H1 (cell line): Measurements from ENCODE around the gene ADARB2. TPM values are rescaled to one million over a fixed set of nuclear protein-coding genes. Genes with fewer than 3 reads are reported as not detected.

Experiments used
- CTCF ChIA-PET: fragments of 300-600 bp; sonication (Branson Sonifier 250); formaldehyde crosslinking; loops from one replicate; lab custom pipeline; 2021; ENCODE audit not compliant: partially characterized antibody; lab: Charles Lee
- POLR2A ChIA-PET: fragments of 300-600 bp; sonication (Branson Sonifier 250); formaldehyde crosslinking; loops from one replicate; lab custom pipeline; 2021; ENCODE audit warnings: inconsistent platforms; ENCODE audit not compliant: partially characterized antibody; lab: Charles Lee
- DNase-seq, 2 experiments: peaks; one replicate each; pipeline versions ENCODE4 v3.0.0 to v3.0.0-alpha.2; 2010 to 2022; ENCODE audit warnings: low spot score in 2 of 2, low read depth in 1 of 2, mixed read lengths in 1 of 2
- FAIRE-seq: peaks from 2 replicates; lab custom pipeline; 2011; peaks lifted over from hg19 to GRCh38; lab: Jason Lieb, UNC
- H2AFZ ChIP-seq: 2 replicates; pipeline ENCODE4 v1.8.1; 2012; ENCODE audit warnings: low read length, inconsistent platforms
- H2AK5ac ChIP-seq: 2 replicates; pipeline ENCODE4 v1.6.1; 2013; ENCODE audit warnings: low read depth, low read length
- H2BK120ac ChIP-seq: replicated peaks from 2 replicates; pipeline ENCODE3; 2013; ENCODE audit warnings: low read depth, low read length, inconsistent platforms
- H2BK12ac ChIP-seq: 2 replicates; pipeline ENCODE4 v1.6.1; 2013; ENCODE audit warnings: low read depth, low read length
- H2BK15ac ChIP-seq: 2 replicates; pipeline ENCODE4 v1.6.1; 2013; ENCODE audit warnings: low read length
- H2BK20ac ChIP-seq: 2 replicates; pipeline ENCODE4 v1.6.1; 2013; ENCODE audit warnings: low read length
- H2BK5ac ChIP-seq: 2 replicates; pipeline ENCODE4 v1.6.1; 2013; ENCODE audit warnings: low read depth, low read length
- H3K14ac ChIP-seq: 2 replicates; pipeline ENCODE4 v1.6.1; 2013; ENCODE audit warnings: inconsistent platforms; ENCODE audit not compliant: insufficient read length
- H3K18ac ChIP-seq: 2 replicates; pipeline ENCODE4 v1.6.1; 2013; ENCODE audit warnings: low read length; ENCODE audit errors: extremely low read depth
- H3K23ac ChIP-seq: 2 replicates; pipeline ENCODE4 v1.6.1; 2013; ENCODE audit warnings: inconsistent platforms; ENCODE audit not compliant: insufficient read length
- H3K23me2 ChIP-seq: 2 replicates; pipeline ENCODE4 v1.6.1; 2013; ENCODE audit warnings: low read depth, low read length
- H3K27ac ChIP-seq: 2 replicates; pipeline ENCODE4 v1.6.1; 2011; ENCODE audit warnings: low read depth, low read length, inconsistent platforms
- H3K27me3 ChIP-seq, 4 experiments: replicated peaks in 1 of 4; 1 replicate in 1 of 4; 2 replicates in 3 of 4; pipeline versions ENCODE4 v1.6.1 to v1.8.1; 2011 to 2013; ENCODE audit warnings: low read length in 3 of 4, mild to moderate bottlenecking in 3 of 4, inconsistent platforms in 2 of 4, mixed read lengths in 2 of 4, moderate library complexity in 1 of 4; ENCODE audit not compliant: control insufficient read depth in 3 of 4, insufficient read depth in 3 of 4; ENCODE audit errors: extremely low read depth in 1 of 4
- H3K36me3 ChIP-seq, 4 experiments: 2 replicates each; pipeline versions ENCODE4 v1.6.1 to v1.8.1; 2011 to 2013; ENCODE audit warnings: mild to moderate bottlenecking in 4 of 4, low read length in 3 of 4, moderate library complexity in 2 of 4, control low read depth in 1 of 4, inconsistent platforms in 1 of 4; ENCODE audit not compliant: insufficient read depth in 4 of 4, control insufficient read depth in 2 of 4
- H3K4ac ChIP-seq: replicated peaks from 2 replicates; pipeline ENCODE3; 2013; ENCODE audit warnings: low read length, low read depth, mixed read lengths, inconsistent platforms; ENCODE audit not compliant: insufficient read length
- H3K4me1 ChIP-seq, 4 experiments: replicated peaks in 1 of 4; 1 replicate in 1 of 4; 2 replicates in 3 of 4; pipeline versions ENCODE4 v1.6.1 to v1.8.1; 2011 to 2013; ENCODE audit warnings: low read length in 3 of 4, inconsistent platforms in 2 of 4, mixed read lengths in 1 of 4; ENCODE audit not compliant: insufficient read depth in 4 of 4, control insufficient read depth in 3 of 4
- H3K4me2 ChIP-seq, 2 experiments: 2 replicates each; pipeline versions ENCODE4 v1.6.1 to v1.8.1; 2011 to 2013; ENCODE audit warnings: low read depth in 2 of 2, low read length in 2 of 2, control low read depth in 1 of 2, inconsistent platforms in 1 of 2, mild to moderate bottlenecking in 1 of 2; ENCODE audit not compliant: insufficient read depth in 1 of 2
- H3K4me3 ChIP-seq, 4 experiments: fragments of 200-600, 300-600 bp in 1 of 4; sonication (generic), shearing (Covaris generic), sonication (Bioruptor Twin) in 1 of 4; 2 replicates each; pipeline versions ENCODE4 v1.5.1 to v1.8.1; 2011 to 2016; ENCODE audit warnings: low read length in 4 of 4, low read depth in 3 of 4, control low read depth in 2 of 4, inconsistent platforms in 2 of 4, mild to moderate bottlenecking in 2 of 4, mixed read lengths in 1 of 4, moderate library complexity in 1 of 4; ENCODE audit not compliant: insufficient read depth in 2 of 4; ENCODE audit errors: extremely low read depth in 1 of 4
- H3K56ac ChIP-seq: replicated peaks from 2 replicates; pipeline ENCODE3; 2013; ENCODE audit warnings: low read depth, mild to moderate bottlenecking, mixed read lengths, low read length, inconsistent platforms; ENCODE audit not compliant: insufficient read length
- H3K79me1 ChIP-seq: 2 replicates; pipeline ENCODE4 v1.6.1; 2013; ENCODE audit warnings: low read depth, low read length, control low read depth
- H3K79me2 ChIP-seq, 2 experiments: 2 replicates each; pipeline versions ENCODE4 v1.6.1 to v1.8.1; 2012 to 2013; ENCODE audit warnings: low read length in 2 of 2, mild to moderate bottlenecking in 2 of 2, inconsistent platforms in 1 of 2; ENCODE audit not compliant: insufficient read depth in 2 of 2, control insufficient read depth in 1 of 2
- H3K9ac ChIP-seq, 4 experiments: replicated peaks in 1 of 4; 1 replicate in 1 of 4; 2 replicates in 3 of 4; pipeline versions ENCODE4 v1.6.1 to v1.8.1; 2011 to 2013; ENCODE audit warnings: low read depth in 3 of 4, low read length in 3 of 4, control low read depth in 2 of 4, mild to moderate bottlenecking in 2 of 4, moderate library complexity in 2 of 4, inconsistent platforms in 1 of 4; ENCODE audit errors: extremely low read depth in 1 of 4
- H3K9me3 ChIP-seq, 2 experiments: 2 replicates each; pipeline versions ENCODE4 v1.6.1 to v1.8.1; 2012 to 2013; ENCODE audit warnings: mild to moderate bottlenecking in 2 of 2, moderate library complexity in 2 of 2, control low read depth in 1 of 2, inconsistent platforms in 1 of 2, low read depth in 1 of 2, low read length in 1 of 2, mixed read lengths in 1 of 2; ENCODE audit not compliant: insufficient read depth in 2 of 2
- H4K20me1 ChIP-seq, 2 experiments: replicated peaks in 1 of 2; 2 replicates each; pipeline versions ENCODE3 to v1.8.1; 2011 to 2013; ENCODE audit warnings: inconsistent platforms in 2 of 2, low read length in 2 of 2, mild to moderate bottlenecking in 1 of 2; ENCODE audit not compliant: insufficient read depth in 2 of 2, control insufficient read depth in 1 of 2
- H4K5ac ChIP-seq: 2 replicates; pipeline ENCODE4 v1.6.1; 2013; ENCODE audit warnings: low read length, low read depth, mixed read lengths, inconsistent platforms; ENCODE audit not compliant: insufficient read length
- H4K8ac ChIP-seq: 2 replicates; pipeline ENCODE4 v1.8.0; 2013; ENCODE audit warnings: mild to moderate bottlenecking, moderate library complexity, low read length, inconsistent platforms; ENCODE audit not compliant: insufficient read depth; ENCODE audit errors: extremely low read depth
- H4K91ac ChIP-seq: replicated peaks from 2 replicates; pipeline ENCODE3; 2013; ENCODE audit warnings: low read length, mixed read lengths, inconsistent platforms; ENCODE audit not compliant: insufficient read length
- MAX ChIP-seq: IDR thresholded peaks from 2 replicates; pipeline ENCODE4 v1.6.1; 2012; ENCODE audit warnings: inconsistent platforms
- WGBS, 2 experiments: shearing (Covaris generic) in 1 of 2; methylation state at CpG; one replicate each; pipeline versions ENCODE4 v1.1.6 to v1.1.7; 2013 to 2015; ENCODE audit warnings: low lambda C conversion rate in 2 of 2, mixed read lengths in 2 of 2, inconsistent platforms in 1 of 2, low coverage in 1 of 2, missing lambda C conversion rate in 1 of 2; ENCODE audit not compliant: insufficient replicate concordance in 2 of 2, insufficient coverage in 1 of 2, insufficient read length in 1 of 2; ENCODE audit errors: extremely low coverage in 1 of 2, missing lambda C conversion rate in 1 of 2; 5-methylcytosine and 5-hydroxymethylcytosine counted together
- polyA plus RNA-seq, 7 experiments: library from polyadenylated mRNA; depleted of rRNA in 3 of 7; stranded (reverse) in 5 of 7; unstranded in 2 of 7; fragments of >200 nt in 5 of 7; fragments of 200-250 nt in 2 of 7; gene quantifications; 1 replicate in 5 of 7; 2 replicates in 1 of 7; 4 replicates in 1 of 7; pipeline versions ENCODE4 v1.2.1 to v1.2.3, GENCODE V29; 2011 to 2013; ENCODE audit warnings: missing spikeins in 2 of 7, mixed read lengths in 2 of 7
- total RNA-seq: library from RNA; stranded (reverse); fragmentation: NEBNext Ultra II Directional; extraction: Animal tissue kit (Norgen Biotek cat#: 25700); gene quantifications from 2 replicates; pipeline ENCODE4 v1.2.1, GENCODE V29; 2021

ADARB2 gene
- total and polyA plus RNA-seq, 2 of the 8 experiments (the other 6 are each of a cell fraction or from before 2014, with no cell fraction given), result 2.2 to 2.8 TPM

GRCh38 chr10:1665021-1665661 is 72.2 kb downstream of the ADARB2 start:
- H3K27ac ChIP-seq, result no peak overlapping the region
- no peaks in the 10 kb centered on the region for H3K9me3 ChIP-seq
- CTCF ChIA-PET, result interaction anchor here (1.1 kb wide), 1 partner anchor 17 kb away, joined by 3 read pairs; no protein-coding TSS in a partner anchor
- H2BK5ac ChIP-seq, result no peak overlapping the region
- DNase-seq (no peak), FAIRE-seq (no peak)
- no peak overlapping the region for H3K18ac ChIP-seq
- no peaks in the 10 kb centered on the region for H3K27me3 ChIP-seq
- no peak overlapping the region for H2BK15ac ChIP-seq
- H3K4me3 ChIP-seq, result no peak overlapping the region
- no peaks in the 10 kb centered on the region for H3K79me2 ChIP-seq
- no peak overlapping the region for H3K23ac ChIP-seq
- no peak overlapping the region for H3K4me2 ChIP-seq
- no peak overlapping the region for H3K56ac ChIP-seq
- no peak overlapping the region for H2BK20ac ChIP-seq
- H3K4me1 ChIP-seq, result no peaks in the 10 kb centered on the region; a peak in 2 of 7 replicates
- H2BK120ac ChIP-seq, result no peak overlapping the region
- H3K79me1 ChIP-seq, result no peaks in the 10 kb centered on the region; the same call in 1 of the 2 replicates
- no peak overlapping the region for H4K8ac ChIP-seq
- H3K9ac ChIP-seq, result no peak overlapping the region
- H4K91ac ChIP-seq, result no peak overlapping the region
- peaks cover 0 to 5% of the 10 kb centered on the region in 2 experiments for H4K20me1 ChIP-seq
- POLR2A ChIA-PET, result no interaction called here
- no peak for TF ChIP-seq MAX
- TF ChIP-seq, all 59 proteins: peak for 0
- Histone ChIP-seq H3K14ac (no peak overlapping the region), H2AK5ac (no peak overlapping the region), H3K4ac (no peak overlapping the region), H3K23me2 (peaks cover 6% of the 10 kb centered on the region; the same call in 1 of the 2 replicates), H3K36me3 (no peaks in the 10 kb centered on the region), H2BK12ac (no peak overlapping the region), H4K5ac (no peak overlapping the region), H2AFZ (no peak overlapping the region)
- 96% methylated on average over 20 of the region's 20 CpGs; no CpG with 5 or more reads in 1 of the 2 experiments for WGBS, 2 experiments
